SK-N-SH (cell line): ENCODE measurements around the gene SPRY2.

Source experiments
- CTCF ChIP-seq: fragments of 200-600 bp; sonication (generic); IDR thresholded peaks from 2 replicates; pipeline ENCODE4 v1.6.1; 2017; ENCODE audit warnings: antibody characterized with exemption, mild to moderate bottlenecking, moderate library complexity
- FOXJ3 ChIP-seq: sonication (generic); formaldehyde crosslinking; IDR thresholded peaks from 2 replicates; pipeline ENCODE4 v1.5.1; 2020; ENCODE audit warnings: mild to moderate bottlenecking, missing genetic modification reagents
- NFIC ChIP-seq: IDR thresholded peaks from 2 replicates; pipeline ENCODE4 v1.4.0; 2012; ENCODE audit warnings: borderline replicate concordance
- POLR2AphosphoS5 ChIP-seq: IDR thresholded peaks from 2 replicates; pipeline ENCODE4 v1.6.1; 2012; ENCODE audit warnings: low read depth, low read length
- TAF1 ChIP-seq: IDR thresholded peaks from 2 replicates; pipeline ENCODE4 v1.6.1; 2012; ENCODE audit warnings: low read depth, mild to moderate bottlenecking, low read length, moderate library complexity, borderline replicate concordance
- USF2 ChIP-seq: fragments of 150-350 bp; IDR thresholded peaks from 2 replicates; pipeline ENCODE4 v1.6.1; 2017; ENCODE audit warnings: antibody characterized with exemption, low read length, low read depth, borderline replicate concordance
- YY1 ChIP-seq: IDR thresholded peaks from 2 replicates; pipeline ENCODE4 v1.4.0; 2012; ENCODE audit warnings: low read depth, mild to moderate bottlenecking
- TF ChIP-seq, protein P1 (sequence below): IDR thresholded peaks from 2 replicates; pipeline ENCODE4 v1.4.0; 2012; ENCODE audit warnings: low read depth, borderline replicate concordance

GRCh38 chr13:80363890-80364503 is 23.1 kb upstream of the SPRY2 start:
- TF ChIP-seq USF2 (no peak), CTCF (peak; percentile 97), TAF1 (no peak), POLR2AphosphoS5 (no peak), FOXJ3 (CRISPR knock-in tag) (no peak), YY1 (no peak), NFIC (no peak)
- TF ChIP-seq, protein P1, sequence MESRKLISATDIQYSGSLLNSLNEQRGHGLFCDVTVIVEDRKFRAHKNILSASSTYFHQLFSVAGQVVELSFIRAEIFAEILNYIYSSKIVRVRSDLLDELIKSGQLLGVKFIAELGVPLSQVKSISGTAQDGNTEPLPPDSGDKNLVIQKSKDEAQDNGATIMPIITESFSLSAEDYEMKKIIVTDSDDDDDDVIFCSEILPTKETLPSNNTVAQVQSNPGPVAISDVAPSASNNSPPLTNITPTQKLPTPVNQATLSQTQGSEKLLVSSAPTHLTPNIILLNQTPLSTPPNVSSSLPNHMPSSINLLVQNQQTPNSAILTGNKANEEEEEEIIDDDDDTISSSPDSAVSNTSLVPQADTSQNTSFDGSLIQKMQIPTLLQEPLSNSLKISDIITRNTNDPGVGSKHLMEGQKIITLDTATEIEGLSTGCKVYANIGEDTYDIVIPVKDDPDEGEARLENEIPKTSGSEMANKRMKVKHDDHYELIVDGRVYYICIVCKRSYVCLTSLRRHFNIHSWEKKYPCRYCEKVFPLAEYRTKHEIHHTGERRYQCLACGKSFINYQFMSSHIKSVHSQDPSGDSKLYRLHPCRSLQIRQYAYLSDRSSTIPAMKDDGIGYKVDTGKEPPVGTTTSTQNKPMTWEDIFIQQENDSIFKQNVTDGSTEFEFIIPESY = no peak
